NB4 (cell line): ENCODE measurements around the gene NCOA7.

Experiments
- MYC ChIP-seq: IDR thresholded peaks from 2 replicates; pipeline ENCODE4 v1.6.1; 2011; ENCODE audit warnings: low read depth, low read length
- POLR2A ChIP-seq: IDR thresholded peaks from 2 replicates; pipeline ENCODE4 v1.6.1; 2011; ENCODE audit warnings: mild to moderate bottlenecking; ENCODE audit not compliant: insufficient read length; ENCODE audit errors: extremely low read depth
- TF ChIP-seq, protein P1 (sequence below): IDR thresholded peaks from one replicate; pipeline ENCODE4 v1.5.1; 2012; ENCODE audit warnings: low read depth, low read length

DNA sequence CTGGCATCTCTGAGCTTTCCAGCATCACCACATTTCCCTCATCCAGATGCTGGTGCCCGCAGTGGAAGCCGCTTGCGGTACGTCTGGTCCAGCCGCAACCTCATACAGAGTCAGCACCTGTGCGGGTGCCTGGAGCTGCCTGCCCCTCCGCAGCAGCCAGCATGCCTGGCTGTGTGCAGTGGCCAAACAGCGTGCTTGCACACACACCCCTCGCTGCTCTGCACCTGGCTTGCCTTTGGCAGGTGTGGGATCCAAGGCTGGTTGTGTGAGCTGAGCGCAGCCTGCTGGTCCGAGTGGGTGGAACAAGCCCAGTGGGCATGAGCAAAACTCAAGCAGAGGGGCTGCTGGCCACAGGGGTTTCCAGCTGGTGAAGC lies 162.7 kb downstream of the NCOA7 start:
- TF ChIP-seq POLR2A (no peak), MYC (no peak)
- TF ChIP-seq, protein P1, sequence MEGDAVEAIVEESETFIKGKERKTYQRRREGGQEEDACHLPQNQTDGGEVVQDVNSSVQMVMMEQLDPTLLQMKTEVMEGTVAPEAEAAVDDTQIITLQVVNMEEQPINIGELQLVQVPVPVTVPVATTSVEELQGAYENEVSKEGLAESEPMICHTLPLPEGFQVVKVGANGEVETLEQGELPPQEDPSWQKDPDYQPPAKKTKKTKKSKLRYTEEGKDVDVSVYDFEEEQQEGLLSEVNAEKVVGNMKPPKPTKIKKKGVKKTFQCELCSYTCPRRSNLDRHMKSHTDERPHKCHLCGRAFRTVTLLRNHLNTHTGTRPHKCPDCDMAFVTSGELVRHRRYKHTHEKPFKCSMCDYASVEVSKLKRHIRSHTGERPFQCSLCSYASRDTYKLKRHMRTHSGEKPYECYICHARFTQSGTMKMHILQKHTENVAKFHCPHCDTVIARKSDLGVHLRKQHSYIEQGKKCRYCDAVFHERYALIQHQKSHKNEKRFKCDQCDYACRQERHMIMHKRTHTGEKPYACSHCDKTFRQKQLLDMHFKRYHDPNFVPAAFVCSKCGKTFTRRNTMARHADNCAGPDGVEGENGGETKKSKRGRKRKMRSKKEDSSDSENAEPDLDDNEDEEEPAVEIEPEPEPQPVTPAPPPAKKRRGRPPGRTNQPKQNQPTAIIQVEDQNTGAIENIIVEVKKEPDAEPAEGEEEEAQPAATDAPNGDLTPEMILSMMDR = no peak
